CD14-positive monocyte (primary cell): ENCODE measurements around the gene OSBPL8. TPM values are rescaled to one million over a fixed set of nuclear protein-coding genes. Genes with fewer than 3 reads are reported as not detected.

Source experiments
- DNase-seq, 3 donors: peaks; one replicate each; pipeline ENCODE4 v3.0.0-alpha.2; 2011 to 2022
- H2AFZ ChIP-seq: 2 replicates; pipeline ENCODE4 v1.6.0; 2012; ENCODE audit warnings: mild to moderate bottlenecking, low read depth, low read length, inconsistent platforms; ENCODE audit not compliant: insufficient read depth, poor library complexity, severe bottlenecking
- H3K27ac ChIP-seq, 2 donors: 1 replicate in 1 of 2; 2 replicates in 1 of 2; pipeline ENCODE4 v1.5.1; 2012 to 2013; ENCODE audit warnings: low read length in 2 of 2, control low read depth in 1 of 2, inconsistent platforms in 1 of 2, low read depth in 1 of 2, mild to moderate bottlenecking in 1 of 2
- H3K27me3 ChIP-seq, 2 donors: one replicate each; pipeline versions ENCODE4 v1.6.0 to v1.6.1; 2011 to 2013; ENCODE audit warnings: low read length in 2 of 2; ENCODE audit not compliant: control insufficient read depth in 2 of 2, insufficient read depth in 2 of 2
- H3K36me3 ChIP-seq, 2 donors: replicated peaks in 1 of 2; 1 replicate in 1 of 2; 2 replicates in 1 of 2; pipeline versions ENCODE4 v1.5.1 to v1.6.1; 2012 to 2013; ENCODE audit warnings: low read length in 2 of 2, control low read depth in 1 of 2, inconsistent platforms in 1 of 2, mild to moderate bottlenecking in 1 of 2; ENCODE audit not compliant: insufficient read depth in 2 of 2, control insufficient read depth in 1 of 2
- H3K4me1 ChIP-seq, 2 donors: 1 replicate in 1 of 2; 2 replicates in 1 of 2; pipeline versions ENCODE4 v1.5.1 to v1.6.1; 2012 to 2013; ENCODE audit warnings: low read length in 2 of 2, control low read depth in 1 of 2, inconsistent platforms in 1 of 2, mild to moderate bottlenecking in 1 of 2, moderate library complexity in 1 of 2; ENCODE audit not compliant: insufficient read depth in 2 of 2, control insufficient read depth in 1 of 2
- H3K4me2 ChIP-seq: replicated peaks from 2 replicates; pipeline ENCODE3; 2012; ENCODE audit warnings: low read length, moderate library complexity, mild to moderate bottlenecking; ENCODE audit not compliant: poor library complexity, severe bottlenecking; ENCODE audit errors: extremely low read depth
- H3K4me3 ChIP-seq, 3 experiments: fragments of 200-600 bp in 1 of 3; sonication (generic) in 1 of 3; replicated peaks in 1 of 3; 1 replicate in 2 of 3; 2 replicates in 1 of 3; pipeline ENCODE4 v1.5.1; 2011 to 2013; ENCODE audit warnings: low read length in 3 of 3, mild to moderate bottlenecking in 3 of 3, control low read depth in 2 of 3, low read depth in 2 of 3, inconsistent platforms in 1 of 3, moderate library complexity in 1 of 3
- H3K79me2 ChIP-seq: 2 replicates; pipeline ENCODE4 v1.6.0; 2012; ENCODE audit warnings: mild to moderate bottlenecking, control low read depth, inconsistent platforms, low read length, moderate library complexity; ENCODE audit not compliant: insufficient read depth
- H3K9ac ChIP-seq: 2 replicates; pipeline ENCODE4 v1.6.0; 2017; ENCODE audit warnings: low read length, mild to moderate bottlenecking; ENCODE audit not compliant: insufficient read depth, poor library complexity, severe bottlenecking
- H3K9me3 ChIP-seq, 2 donors: replicated peaks in 1 of 2; 1 replicate in 1 of 2; 2 replicates in 1 of 2; pipeline versions ENCODE4 v1.5.1 to v1.6.1; 2012 to 2013; ENCODE audit warnings: low read length in 2 of 2, control low read depth in 1 of 2; ENCODE audit not compliant: control insufficient read depth in 1 of 2, insufficient read depth in 1 of 2
- H4K20me1 ChIP-seq: 2 replicates; pipeline ENCODE4 v1.6.0; 2012; ENCODE audit warnings: mild to moderate bottlenecking, low read length, control low read depth, moderate library complexity; ENCODE audit not compliant: insufficient read depth
- H3K27ac Mint-ChIP-seq, 7 donors: one replicate each; pipeline ENCODE4 v1.8.0; 2020; ENCODE audit warnings: mild to moderate bottlenecking in 7 of 7, mixed read lengths in 7 of 7, moderate library complexity in 6 of 7, inconsistent platforms in 2 of 7
- H3K27me3 Mint-ChIP-seq, 3 donors: one replicate each; pipeline ENCODE4 v1.8.0; 2021 to 2022; ENCODE audit warnings: low read depth in 3 of 3, mild to moderate bottlenecking in 3 of 3, mixed read lengths in 3 of 3, moderate library complexity in 3 of 3, inconsistent platforms in 1 of 3
- H3K36me3 Mint-ChIP-seq, 2 donors: one replicate each; pipeline ENCODE4 v1.8.0; 2020; ENCODE audit warnings: mixed read lengths in 2 of 2, inconsistent platforms in 1 of 2, mild to moderate bottlenecking in 1 of 2
- H3K4me1 Mint-ChIP-seq: one replicate; pipeline ENCODE4 v1.8.0; 2020; ENCODE audit warnings: mild to moderate bottlenecking, mixed read lengths
- H3K4me3 Mint-ChIP-seq, 2 donors: one replicate each; pipeline ENCODE4 v1.8.0; 2020; ENCODE audit warnings: mild to moderate bottlenecking in 2 of 2, mixed read lengths in 2 of 2, moderate library complexity in 1 of 2
- H3K9me3 Mint-ChIP-seq, 7 donors: one replicate each; pipeline ENCODE4 v1.8.0; 2020 to 2022; ENCODE audit warnings: mixed read lengths in 7 of 7, mild to moderate bottlenecking in 6 of 7, moderate library complexity in 6 of 7, inconsistent platforms in 2 of 7
- CTCF ChIP-seq: fragments of 200-600 bp; IDR thresholded peaks from one replicate; pipeline ENCODE4 v1.8.0; 2022; ENCODE audit warnings: antibody characterized with exemption, mild to moderate bottlenecking
- WGBS: methylation state at CpG from one replicate; pipeline ENCODE4 v1.1.5; 2013; ENCODE audit warnings: missing lambda C conversion rate; ENCODE audit not compliant: insufficient coverage; 5-methylcytosine and 5-hydroxymethylcytosine counted together
- intact Hi-C, 2 donors: fragments of 100-400 bp; cut with micrococcal nuclease; formaldehyde crosslinking; loops; one replicate each; pipeline versions ENCODE4 v1.15.0 to v1.15.1; 2023
- polyA plus RNA-seq, 3 donors: library from polyadenylated mRNA; depleted of rRNA in 1 of 3; unstranded in 2 of 3; stranded (reverse) in 1 of 3; fragments of 300-500 nt in 2 of 3; fragments of >200 nt in 1 of 3; fragmentation: Illumina TruSeq in 2 of 3; gene quantifications; 1 replicate in 2 of 3; 2 replicates in 1 of 3; pipeline ENCODE4 v1.2.3, GENCODE V29; 2012 to 2021

OSBPL8 gene
- polyA plus RNA-seq, 3 donors = 25.3 to 167 (median 147) TPM

GRCh38 chr12:76505050-76505449 lies 54.5 kb downstream of the OSBPL8 start:
- H3K4me1 Mint-ChIP-seq = peaks cover 9% of the 10 kb centered on the region
- Histone ChIP-seq H3K9ac (no peak overlapping the region), H3K27me3 (no peaks in the 10 kb centered on the region), H3K4me2 (no peak overlapping the region), H3K36me3 (peaks cover 2 to 23% of the 10 kb centered on the region in 2 donors), H3K4me1 (no peaks in the 10 kb centered on the region), H3K4me3 (no peak overlapping the region), H2AFZ (no peak overlapping the region), H3K9me3 (no peaks in the 10 kb centered on the region), H3K79me2 (peaks cover 81% of the 10 kb centered on the region), H3K27ac (no peak overlapping the region), H4K20me1 (peaks cover 99% of the 10 kb centered on the region)
- H3K36me3 Mint-ChIP-seq = peaks cover 9 to 29% of the 10 kb centered on the region in 2 donors
- peaks cover 0 to 3% (median 0%) of the 10 kb centered on the region in 7 donors for H3K9me3 Mint-ChIP-seq
- no peak for DNase-seq
- intact Hi-C loops = no loop called here
- 90% methylated on average over 2 of the region's 2 CpGs for WGBS
- H3K4me3 Mint-ChIP-seq = no peak overlapping the region
- peak overlapping the region in 2 of 7 donors; percentile 16 to 24 for H3K27ac Mint-ChIP-seq
- peaks cover 0 to 2% (median 0%) of the 10 kb centered on the region in 3 donors for H3K27me3 Mint-ChIP-seq
- no peak for TF ChIP-seq CTCF

GRCh38 chr12:76504606-76505005 lies 55.0 kb downstream of the OSBPL8 start:
- H3K36me3 Mint-ChIP-seq = peaks cover 9 to 29% of the 10 kb centered on the region in 2 donors
- intact Hi-C loops = no loop called here

More at GRCh38 chr12:76504606-76505005, 55.0 kb downstream of the OSBPL8 start:
- Mint-ChIP-seq H3K9me3 (peaks cover 0 to 3% (median 0%) of the 10 kb centered on the region in 7 donors), H3K27me3 (peaks cover 0 to 2% (median 0%) of the 10 kb centered on the region in 3 donors), H3K4me1 (peaks cover 9% of the 10 kb centered on the region), H3K4me3 (no peak overlapping the region), H3K27ac (peak overlapping the region in 2 of 7 donors; percentile 16 to 24)
- H3K4me1 ChIP-seq = no peaks in the 10 kb centered on the region
- TF ChIP-seq CTCF = no peak
- H3K9ac ChIP-seq = no peak overlapping the region
- H3K36me3 ChIP-seq = peaks cover 2 to 23% of the 10 kb centered on the region in 2 donors
- no peaks in the 10 kb centered on the region for H3K27me3 ChIP-seq
- peaks cover 81% of the 10 kb centered on the region for H3K79me2 ChIP-seq
- no peak overlapping the region for H2AFZ ChIP-seq
- no peak for DNase-seq
- H3K9me3 ChIP-seq = no peaks in the 10 kb centered on the region
- WGBS = 94% methylated on average over 2 of the region's 2 CpGs
- no peak overlapping the region for H3K4me3 ChIP-seq
- H3K4me2 ChIP-seq = no peak overlapping the region
- H3K27ac ChIP-seq = peak overlapping the region in 1 of 2 donors; percentile 12
- H4K20me1 ChIP-seq = peaks cover 99% of the 10 kb centered on the region
